Activated effector memory CD4-positive, alpha-beta T cell treated with Interleukin-2 at 50 U/mL for 16 hours (primary cell): ENCODE data around the gene CUBN.

ENCODE experiments used
- DNase-seq: peaks from one replicate; pipeline ENCODE4 v3.0.0-alpha.2; 2020

The CUBN gene

DNA sequence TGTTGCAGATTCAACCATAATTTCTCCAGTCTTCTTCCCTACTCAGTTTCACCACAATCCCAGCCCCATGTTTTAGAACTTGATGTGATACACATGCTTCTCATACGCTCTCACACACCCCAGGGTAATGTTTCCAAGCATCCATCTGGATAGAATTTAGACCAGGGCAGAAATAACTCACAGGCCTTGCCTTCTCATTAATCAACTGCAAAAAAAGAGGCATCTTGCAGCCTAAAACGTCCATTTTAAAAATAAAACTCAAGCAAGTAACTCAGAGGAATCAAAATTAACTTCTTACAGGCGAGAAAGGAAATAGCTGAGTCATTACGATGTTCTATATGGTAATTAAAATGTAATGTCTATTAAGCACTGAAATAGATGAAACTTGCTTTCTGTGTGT is 185.2 kb downstream of the CUBN start:
- DNase-seq = no peak

DNA sequence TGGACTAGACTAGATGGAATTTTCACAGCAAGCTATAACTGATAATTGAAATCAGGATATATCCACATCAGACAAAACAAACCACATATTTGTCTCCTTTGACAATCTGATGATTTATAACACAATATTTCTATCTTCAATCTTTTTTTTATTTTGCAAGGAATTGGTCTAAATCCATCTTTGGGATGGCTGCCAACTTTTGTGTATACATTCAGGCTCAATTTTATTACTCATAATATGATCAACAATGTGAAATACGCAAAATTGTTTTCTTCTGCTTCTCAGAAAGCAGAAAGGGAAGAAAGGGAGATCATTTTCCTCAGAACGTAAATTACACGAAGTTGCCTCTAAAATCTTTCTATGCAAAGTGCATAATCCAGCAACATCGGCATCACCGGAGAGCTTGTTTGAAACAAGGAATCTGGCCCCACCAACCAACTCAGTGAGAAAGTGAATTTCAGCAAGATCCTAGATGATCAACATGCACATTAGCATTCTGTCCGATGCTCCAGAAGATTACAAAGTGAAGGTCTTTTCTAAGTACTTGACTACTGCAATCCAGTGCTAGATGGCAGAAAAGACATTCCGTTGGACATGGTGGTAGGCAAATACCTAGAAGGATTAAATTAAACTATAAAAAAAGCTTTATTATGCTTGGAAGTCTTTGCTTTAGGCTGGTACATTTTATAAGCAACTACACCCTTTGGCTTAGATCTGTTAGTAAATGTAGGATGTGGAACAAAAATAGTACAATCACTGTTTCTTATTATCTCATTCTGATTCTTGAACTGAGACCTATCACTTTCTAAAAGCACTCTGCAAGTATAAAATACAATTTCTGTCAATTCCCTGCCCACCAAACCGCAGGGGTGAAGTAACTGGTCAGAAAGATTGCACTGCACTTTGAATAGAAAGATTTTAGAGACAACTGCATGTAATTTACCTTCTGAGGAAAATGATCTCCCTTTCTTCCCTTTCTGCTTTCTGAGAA is 186.0 kb downstream of the CUBN start:
- no peak for DNase-seq

DNA sequence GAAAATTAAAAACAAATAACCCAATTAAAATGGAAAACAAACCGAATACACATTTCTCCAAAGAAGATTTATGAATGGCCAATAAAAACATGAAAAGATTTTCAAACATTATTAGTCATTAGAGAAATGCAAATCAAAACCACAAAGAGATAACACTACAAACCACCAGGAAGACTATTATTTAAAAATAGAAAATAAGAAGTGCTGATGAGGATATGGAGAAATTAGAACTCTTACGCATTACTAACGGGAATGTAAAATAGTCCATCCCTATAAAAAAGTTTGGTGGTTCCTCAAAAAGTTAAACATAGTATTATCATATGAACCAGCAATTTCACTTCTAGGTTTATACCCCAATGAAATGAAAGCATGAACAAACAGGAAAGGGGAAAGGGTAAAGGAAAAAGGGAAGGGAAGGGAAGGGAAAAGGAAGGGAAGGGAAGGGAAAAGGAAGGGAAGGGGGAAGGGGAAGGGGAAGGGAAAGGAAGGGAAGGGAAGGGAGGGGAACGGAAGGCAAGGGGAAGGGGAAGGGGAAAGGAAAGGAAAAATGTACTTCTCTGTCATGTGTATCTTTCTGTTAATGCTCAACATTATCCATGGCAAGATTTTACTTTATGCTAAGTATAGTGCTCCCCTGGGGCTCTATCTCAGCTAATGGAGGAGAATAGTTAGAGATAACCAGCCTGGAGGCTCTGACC is 187.1 kb downstream of the CUBN start:
- DNase-seq = no peak

DNA sequence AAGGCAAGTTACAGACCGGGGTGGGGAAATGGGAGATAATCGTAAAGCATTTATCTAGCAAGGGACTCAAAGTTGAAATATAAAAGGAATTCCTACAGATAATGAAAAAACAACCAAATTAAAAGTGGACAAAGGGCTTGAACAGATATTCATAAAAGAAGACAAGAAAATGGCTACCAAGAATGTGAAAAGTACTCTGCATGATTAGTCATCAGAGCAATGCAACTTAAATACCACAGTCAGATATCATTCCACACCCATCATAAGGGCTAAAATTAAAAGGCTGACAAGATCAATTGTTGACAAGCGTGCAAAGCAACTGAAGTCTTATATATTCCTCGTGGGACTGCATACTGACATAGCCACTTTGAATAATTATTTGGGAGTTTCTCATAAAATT is 187.7 kb downstream of the CUBN start:
- DNase-seq = no peak

DNA sequence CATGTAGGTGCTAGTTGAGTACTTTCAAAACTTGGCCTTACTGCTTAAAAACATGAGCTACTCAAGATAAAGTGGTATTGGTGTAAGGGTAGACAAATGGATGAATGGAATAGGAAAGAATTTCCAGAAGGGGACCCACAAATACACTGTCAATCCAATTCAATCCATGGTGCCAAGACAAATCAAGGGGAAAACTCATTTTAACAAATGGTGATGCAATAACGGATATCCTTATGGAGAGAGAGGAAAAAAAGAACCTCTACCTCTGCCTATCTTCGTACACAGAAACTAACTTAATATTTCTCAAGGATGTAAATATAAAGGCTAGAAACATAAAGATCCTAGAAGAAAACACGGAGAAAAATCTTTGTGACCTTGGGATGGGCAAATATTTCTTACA is 188.5 kb downstream of the CUBN start:
- no peak for DNase-seq

DNA sequence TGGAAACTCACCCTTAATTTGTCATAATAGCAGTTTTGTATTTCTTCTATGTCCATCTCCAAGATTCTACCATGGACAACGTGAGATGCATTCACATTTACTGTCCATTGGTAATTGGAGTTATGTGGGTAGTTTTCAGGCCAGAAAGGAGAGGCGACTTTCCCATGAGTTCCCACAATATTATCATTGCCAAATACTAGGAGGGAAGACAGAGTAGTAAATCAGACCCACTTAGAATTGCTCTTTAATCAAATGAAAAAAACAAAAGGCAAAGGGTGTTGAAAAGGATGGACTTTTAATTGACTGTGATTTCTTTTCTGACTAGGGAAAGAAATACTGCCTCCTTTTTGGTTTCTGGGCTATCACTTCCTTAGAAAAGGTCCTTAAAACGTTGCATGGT is 190.7 kb downstream of the CUBN start:
- no peak for DNase-seq

DNA sequence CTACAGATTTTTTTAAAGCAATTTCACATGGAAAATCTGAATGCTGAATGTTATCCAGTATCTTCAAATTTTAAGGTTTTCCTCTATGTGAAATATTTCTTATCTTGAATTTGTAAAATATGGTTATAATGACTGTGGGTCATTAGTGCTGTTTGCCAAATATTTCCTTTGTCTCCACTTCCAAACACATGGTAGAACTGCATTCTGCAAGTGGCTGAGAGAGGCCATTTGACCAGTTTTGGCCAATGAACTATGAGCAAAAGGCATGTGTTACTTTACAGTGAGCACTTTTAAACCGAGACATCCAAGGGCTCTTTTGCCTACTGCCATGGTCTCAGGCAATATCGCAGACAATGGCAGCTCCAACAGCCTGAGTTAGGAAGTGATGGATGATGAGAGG is 195.2 kb downstream of the CUBN start:
- DNase-seq = no peak

DNA sequence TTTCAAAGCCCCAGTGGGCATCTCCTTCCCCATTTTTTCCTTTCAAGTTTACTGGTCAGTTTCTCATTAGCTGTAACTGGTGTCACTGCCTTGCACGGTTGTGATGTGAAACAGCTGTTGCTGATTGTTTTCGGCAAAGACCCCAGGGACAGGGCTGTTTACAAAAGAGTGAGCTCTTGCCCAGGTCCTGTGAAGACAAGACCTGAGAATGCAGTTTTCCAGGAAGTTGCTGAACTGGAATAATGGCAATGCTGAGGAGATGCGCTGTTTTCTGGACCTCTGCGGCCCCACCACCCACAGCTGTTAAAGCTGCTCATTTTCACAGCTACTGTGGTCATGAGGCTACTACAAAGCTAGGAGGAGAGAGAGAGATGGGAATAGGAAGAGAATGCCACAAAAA is 195.8 kb downstream of the CUBN start:
- DNase-seq = no peak

DNA sequence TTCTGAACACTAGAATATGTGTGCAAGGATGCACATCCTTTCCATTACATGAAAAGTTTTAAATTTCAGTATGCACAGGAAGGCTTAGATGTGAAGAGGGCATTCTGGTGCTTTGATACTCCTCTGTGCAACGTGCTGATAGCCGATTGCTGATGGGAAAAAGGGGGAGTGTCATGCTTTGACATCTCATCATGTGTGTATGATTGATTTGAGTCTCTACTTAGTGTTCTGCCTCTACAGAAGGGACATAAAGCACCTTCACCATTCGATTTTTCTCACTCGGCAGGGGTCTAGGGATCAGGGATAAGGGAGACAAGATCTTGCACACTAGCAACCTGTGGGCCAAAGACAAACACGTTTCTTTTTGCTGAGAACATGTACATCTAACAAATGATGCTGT is 197.7 kb downstream of the CUBN start:
- no peak for DNase-seq

DNA sequence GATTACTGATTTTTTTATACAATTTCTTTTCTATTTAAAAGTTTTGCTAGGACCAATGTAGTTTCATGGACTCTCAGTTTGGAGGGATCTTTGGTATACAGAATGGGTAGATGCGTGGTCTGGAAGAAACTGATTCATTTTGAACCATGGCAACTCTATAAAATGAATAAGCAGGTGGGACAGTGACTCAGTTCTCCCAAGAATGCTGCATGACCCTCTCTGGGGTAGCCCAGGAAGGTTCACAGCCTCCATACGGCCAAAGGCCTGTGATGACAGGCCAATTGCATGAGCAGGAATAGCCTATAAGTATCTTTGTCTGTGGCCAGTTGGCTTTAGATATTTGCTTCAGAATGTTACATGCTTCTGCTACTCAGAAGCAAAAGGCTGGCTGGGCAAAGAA is 199.1 kb downstream of the CUBN start:
- DNase-seq = no peak

DNA sequence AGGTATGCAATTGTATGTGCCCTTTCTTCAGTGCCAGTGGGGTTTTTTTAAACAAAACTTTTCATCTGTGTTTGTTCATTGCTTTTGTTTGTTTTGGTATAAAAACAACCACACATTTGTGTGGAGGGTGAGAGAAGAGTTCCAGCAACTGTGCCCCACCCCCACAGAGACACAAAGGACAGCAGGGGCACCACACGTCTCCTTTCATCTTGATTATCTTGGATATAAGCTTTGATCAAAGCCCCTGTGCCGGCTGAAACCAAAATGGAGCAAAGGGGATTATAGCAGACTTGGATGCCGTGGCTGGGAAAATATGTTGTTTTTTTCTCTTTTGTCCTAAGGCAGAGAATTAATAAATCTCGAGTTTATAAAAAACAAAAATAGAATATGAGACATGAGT is 200.5 kb downstream of the CUBN start:
- no peak for DNase-seq

DNA sequence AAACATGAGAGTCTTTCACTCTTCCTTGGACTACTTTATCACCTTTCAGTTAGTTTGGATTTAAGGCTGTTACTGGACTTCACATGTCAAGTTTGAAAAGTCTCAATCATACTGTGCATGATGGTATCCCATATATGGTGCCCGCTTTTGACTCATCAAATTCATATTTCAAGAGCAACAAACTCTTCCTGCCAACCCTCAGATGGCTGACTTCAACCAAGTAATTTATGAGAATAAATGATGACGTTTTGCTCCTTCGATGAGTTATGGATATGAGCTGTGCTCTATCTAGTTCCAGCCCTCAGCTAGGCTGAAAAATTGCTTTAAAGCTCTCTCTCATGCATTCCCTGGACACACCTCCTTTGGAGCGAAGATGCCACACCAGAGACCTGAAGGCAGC is 202.1 kb downstream of the CUBN start:
- no peak for DNase-seq

DNA sequence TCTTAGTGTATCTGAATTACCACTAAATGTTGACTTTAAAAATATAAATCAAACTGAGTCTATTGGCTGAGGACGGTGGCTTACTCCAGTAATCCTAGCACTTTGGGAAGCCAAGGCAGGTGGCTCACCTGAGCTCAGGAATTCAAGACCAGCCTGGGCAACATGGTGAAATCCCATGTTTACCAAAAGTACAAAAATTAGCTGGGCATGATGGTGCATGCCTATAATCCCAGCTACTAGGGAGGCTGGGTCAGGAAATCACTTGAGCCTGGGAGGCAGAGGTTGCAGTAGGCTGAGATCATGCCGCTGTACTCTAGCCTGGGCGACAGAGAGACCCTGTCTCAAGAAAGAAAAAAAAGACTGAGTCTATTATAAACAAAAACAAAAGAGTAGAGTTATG is 205.9 kb downstream of the CUBN start:
- DNase-seq = no peak

DNA sequence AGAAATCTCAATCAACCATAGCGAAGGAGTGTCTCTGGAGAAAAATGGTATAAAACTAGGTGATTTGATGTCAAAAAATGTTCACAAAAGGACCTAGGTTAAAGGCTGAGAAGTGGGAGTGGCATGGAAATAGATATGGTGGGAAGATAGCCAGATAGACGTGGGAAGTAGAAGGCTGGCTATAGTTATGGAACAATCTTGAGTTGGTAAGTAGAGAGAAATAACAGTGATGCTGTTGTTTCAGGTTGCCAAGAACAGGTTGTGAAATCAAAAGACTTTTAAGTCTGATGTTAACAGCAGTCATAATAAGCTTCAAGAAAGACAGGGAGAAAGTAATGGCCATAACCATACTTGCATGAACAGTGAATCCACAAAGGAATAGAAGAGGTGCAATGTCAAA is 206.3 kb downstream of the CUBN start:
- no peak for DNase-seq

DNA sequence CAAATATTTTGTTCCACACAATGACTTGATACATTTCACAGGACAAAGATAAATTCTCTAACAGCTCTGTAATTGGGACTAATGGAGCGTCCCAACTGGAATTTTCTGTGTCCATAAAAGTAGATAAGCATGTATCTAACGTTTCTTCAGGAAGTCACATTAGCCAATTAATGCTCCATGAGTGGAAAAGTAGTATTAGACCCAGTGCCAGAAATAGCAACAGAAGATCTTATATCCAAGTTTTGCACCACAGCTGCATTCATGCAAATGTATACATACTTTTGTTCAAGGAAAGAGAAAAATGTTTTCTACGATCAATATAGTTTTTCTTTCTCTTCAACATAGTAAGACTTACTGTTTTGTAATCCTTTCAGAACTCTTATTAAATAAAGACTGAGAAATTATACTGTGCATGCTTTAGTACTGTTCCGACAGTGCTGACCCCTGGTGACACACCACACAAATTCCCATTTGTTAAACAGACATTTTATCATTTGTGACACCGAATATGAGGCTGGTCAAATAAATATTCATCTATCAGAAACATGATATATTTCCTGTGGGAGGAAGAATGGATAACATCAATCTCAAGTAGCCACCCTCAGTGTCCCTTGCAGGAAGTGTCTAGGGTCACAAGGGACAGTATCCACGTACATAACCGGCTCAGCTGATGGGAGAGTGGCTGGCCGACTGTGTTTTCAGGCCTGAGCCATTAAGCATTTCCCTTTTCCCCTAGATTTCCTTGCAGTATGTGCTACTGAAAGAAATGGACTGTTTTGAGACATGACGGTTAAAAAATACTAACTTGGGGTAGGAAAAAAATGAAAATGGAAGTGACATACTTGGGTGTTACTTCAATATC is 210.3 kb downstream of the CUBN start:
- DNase-seq = no peak

DNA sequence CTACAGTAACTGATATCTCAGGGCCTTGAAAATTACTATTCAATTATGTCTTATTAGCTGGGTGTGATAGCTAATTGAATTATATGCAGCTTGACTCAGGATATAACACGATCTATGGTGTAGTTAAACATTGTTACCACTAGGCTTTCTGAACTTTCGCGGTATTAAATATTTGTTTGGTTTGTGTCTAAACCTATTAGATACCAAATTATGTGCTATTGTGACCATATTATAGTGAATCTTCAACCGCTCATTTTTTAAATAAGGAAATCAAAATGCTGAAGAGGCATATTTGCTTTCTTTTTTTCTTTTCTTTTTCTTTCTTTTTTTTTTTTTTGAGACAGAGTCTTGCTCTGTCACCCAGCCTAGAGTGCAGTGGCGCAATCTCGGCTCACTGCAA is 213.1 kb downstream of the CUBN start:
- no peak for DNase-seq

DNA sequence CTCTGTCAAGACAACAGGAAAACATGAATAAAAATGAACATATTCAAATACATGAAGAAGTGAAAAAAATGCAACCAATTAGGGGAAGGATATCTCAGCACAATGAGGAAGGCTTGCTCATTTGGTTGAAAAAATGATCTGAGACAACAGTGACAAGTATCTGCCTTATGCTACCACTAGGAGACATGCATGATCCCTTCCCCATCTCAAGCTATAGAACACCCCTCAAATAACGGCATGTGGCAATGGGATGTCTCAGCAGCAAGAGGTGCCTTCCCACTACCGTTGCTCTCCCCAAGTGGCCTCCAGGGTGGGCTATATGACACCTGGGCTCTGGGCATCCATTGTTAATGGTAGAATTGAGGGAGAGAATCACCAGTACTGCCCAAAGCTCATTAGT is 214.3 kb downstream of the CUBN start:
- DNase-seq = no peak

DNA sequence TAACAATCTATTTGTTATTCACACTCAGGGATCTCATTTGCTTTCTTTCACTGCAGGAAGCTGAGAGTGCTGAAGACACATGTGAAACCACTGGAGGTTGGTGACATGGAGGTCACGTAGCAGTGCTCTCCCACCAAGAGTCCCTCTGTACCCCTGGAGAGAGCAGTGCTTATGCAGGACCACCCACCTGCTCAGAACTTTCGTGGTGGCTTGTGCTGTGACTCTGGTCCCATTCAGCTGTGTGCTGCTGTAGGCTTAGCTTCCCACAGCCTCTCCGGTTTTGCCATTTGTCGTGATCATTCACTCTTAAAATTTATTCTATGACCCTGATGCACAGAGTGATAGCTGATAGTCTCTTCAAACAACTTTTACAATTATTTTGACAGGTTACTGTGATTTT is 216.3 kb downstream of the CUBN start:
- DNase-seq = no peak

DNA sequence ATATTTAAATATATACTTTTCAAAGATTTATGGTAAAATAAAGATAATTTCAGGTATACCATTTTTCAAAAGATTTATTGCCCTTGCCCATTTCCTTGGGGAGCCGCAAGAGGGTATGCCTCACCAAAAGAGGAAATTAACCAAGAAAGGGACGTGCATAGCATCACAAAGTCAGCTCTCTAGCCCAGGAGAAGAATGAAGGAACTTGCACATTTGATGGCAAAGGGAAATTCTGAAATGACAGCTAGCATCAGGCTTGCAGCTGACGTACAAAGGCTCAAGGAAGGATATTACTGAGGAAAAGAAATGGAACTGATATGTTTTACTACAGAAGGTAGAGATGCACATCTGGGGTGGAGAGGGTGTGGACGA is 218.8 kb downstream of the CUBN start:
- no peak for DNase-seq

DNA sequence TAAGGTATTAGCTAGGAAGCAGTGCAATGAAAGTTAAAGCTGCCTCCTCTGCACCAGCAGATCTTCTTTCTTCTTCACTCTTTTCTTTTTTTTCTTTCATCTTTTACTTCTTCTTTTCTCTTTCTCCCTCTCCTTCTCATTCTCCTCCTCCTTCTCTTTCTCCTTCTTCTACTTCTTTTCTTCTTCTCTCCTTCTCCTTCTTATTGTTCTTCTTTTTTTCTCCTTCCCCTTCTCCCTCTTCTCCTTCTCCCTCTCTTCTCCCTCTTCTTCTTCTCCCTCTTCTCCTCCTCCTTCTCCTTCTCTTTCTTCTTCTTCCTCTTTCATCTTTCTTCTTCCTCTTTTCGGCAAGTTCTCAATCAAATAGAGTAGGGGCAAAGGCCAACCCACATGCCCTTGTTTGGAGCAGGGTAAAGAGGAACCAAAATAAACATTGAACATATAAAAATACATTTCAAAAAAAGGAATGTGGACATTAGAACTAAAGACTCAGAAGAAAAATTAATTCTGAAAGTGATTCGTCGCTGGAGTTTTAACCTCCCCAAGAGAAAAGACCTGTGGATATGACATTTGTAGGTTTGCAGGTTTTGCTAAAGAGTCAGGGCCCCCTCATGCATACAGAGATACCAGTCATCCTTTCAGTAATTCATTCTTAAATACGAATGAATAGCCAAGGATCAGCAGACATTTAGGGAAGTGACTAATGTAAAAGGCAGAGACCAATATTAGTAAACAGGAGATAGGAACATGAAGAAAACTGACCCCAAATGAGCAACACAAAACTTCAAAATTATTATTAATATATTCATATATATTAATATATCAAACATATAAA is 219.4 kb downstream of the CUBN start:
- no peak for DNase-seq

DNA sequence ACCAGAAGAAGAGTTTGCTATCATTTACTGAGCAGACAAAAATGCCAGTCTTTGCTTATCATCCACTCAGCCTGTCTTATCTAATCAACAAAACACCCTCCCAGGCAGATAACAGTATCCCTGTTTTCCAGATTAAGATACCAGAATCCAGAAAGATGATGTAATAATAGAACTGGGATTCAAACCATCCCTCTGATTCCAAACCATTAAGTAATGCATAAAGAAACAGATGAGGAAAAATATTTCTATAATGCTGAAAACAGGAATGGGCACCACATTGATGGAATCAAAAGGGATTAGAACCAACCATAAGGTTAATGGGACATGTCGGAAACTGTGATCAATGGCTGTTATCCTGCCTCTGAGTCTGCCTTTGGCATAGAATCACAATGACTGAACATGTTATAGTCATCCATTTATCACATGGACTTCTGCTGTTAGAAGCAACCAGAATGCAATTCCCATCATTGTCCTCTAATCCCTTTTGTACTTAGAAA is 220.3 kb downstream of the CUBN start:
- DNase-seq = no peak

DNA sequence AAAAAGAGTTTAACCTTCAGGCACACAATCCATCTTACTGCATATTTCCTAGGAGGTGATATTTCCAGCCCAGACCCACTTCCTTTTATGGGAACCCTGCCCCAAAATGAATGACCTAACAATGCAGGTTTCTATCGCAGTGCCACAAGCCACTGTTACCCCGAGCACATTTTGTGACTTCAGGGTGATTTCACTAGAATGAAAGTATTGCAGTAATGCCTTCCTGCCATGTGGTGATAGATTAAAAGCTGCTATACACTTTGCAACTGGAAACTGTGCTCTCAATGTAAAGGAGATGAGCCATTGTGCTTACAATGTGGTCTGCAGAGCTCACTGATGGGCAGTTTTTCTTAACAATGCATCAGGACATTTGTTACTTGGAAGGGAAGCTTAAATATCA is 221.9 kb downstream of the CUBN start:
- no peak for DNase-seq
